ENCODE data around the gene GALNT2.

Gene GALNT2

GRCh38 chr1:230250666-230251065 is 183.6 kb downstream of the GALNT2 start:
- no peaks in the 10 kb centered on the region; the same call in 1 of the 2 replicates for H3K36me3 ChIP-seq (replicated peaks; ENCODE audit: insufficient read depth, low read length)
- no peak overlapping the region for H3K9ac ChIP-seq (ENCODE audit: low read length)

GRCh38 chr1:230251644-230252191 is 184.7 kb downstream of the GALNT2 start:
- no peak overlapping the region for H3K27ac ChIP-seq (ENCODE audit: low read length)
- no peak overlapping the region for H2AFZ ChIP-seq (ENCODE audit: low read length)
- no peaks in the 10 kb centered on the region for H3K9me2 ChIP-seq (replicated peaks; ENCODE audit: insufficient read depth, low read length)
- H3K27me3 ChIP-seq (replicated peaks; ENCODE audit: insufficient read depth, low read length) = no peaks in the 10 kb centered on the region
- no peaks in the 10 kb centered on the region for H4K20me1 ChIP-seq (ENCODE audit: insufficient read depth, low read length)
- no peaks in the 10 kb centered on the region; the same call in 1 of the 2 replicates for H3K36me3 ChIP-seq (replicated peaks; ENCODE audit: insufficient read depth, low read length)
- H3K4me2 ChIP-seq (ENCODE audit: low read depth, low read length) = no peak overlapping the region
- H3K79me2 ChIP-seq (ENCODE audit: low read length) = no peaks in the 10 kb centered on the region
- H3K9me3 ChIP-seq (replicated peaks; ENCODE audit: insufficient read depth, low read length) = no peaks in the 10 kb centered on the region
- no peaks in the 10 kb centered on the region for H3K4me1 ChIP-seq (ENCODE audit: low read length)
- H3K4me3 ChIP-seq (ENCODE audit: low read length) = no peak overlapping the region
- no peaks in the 10 kb centered on the region for H3F3A ChIP-seq (ENCODE audit: insufficient read depth, low read length)
- TF ChIP-seq EZH2 (optimal IDR thresholded peaks at IDR 0.05; ENCODE audit: low read depth, low read length) (no peak), EZH2phosphoT487 (IDR thresholded peaks at IDR 0.05; ENCODE audit: low read length) (no peak), CTCF (IDR thresholded peaks at IDR 0.05; ENCODE audit: low read length) (no peak)
- no peak overlapping the region for H3K9ac ChIP-seq (ENCODE audit: low read length)
- no peak for DNase-seq

More at GRCh38 chr1:230250666-230251065, 183.6 kb downstream of the GALNT2 start:
- no peaks in the 10 kb centered on the region for H3K9me2 ChIP-seq (replicated peaks; ENCODE audit: insufficient read depth, low read length)
- H3K27ac ChIP-seq (ENCODE audit: low read length) = no peak overlapping the region
- TF ChIP-seq EZH2 (optimal IDR thresholded peaks at IDR 0.05; ENCODE audit: low read depth, low read length) = no peak
- TF ChIP-seq EZH2phosphoT487 (IDR thresholded peaks at IDR 0.05; ENCODE audit: low read length) = no peak
- TF ChIP-seq CTCF (IDR thresholded peaks at IDR 0.05; ENCODE audit: low read length) = no peak
- no peaks in the 10 kb centered on the region for H3K27me3 ChIP-seq (replicated peaks; ENCODE audit: insufficient read depth, low read length)
- H3K4me2 ChIP-seq (ENCODE audit: low read depth, low read length) = no peak overlapping the region
- H3K4me1 ChIP-seq (ENCODE audit: low read length) = no peaks in the 10 kb centered on the region
- H3F3A ChIP-seq (ENCODE audit: insufficient read depth, low read length) = no peaks in the 10 kb centered on the region
- no peak for DNase-seq
- H3K79me2 ChIP-seq (ENCODE audit: low read length) = no peaks in the 10 kb centered on the region
- H3K4me3 ChIP-seq (ENCODE audit: low read length) = no peak overlapping the region
- no peak overlapping the region for H2AFZ ChIP-seq (ENCODE audit: low read length)
- H3K9me3 ChIP-seq (replicated peaks; ENCODE audit: insufficient read depth, low read length) = no peaks in the 10 kb centered on the region
- H4K20me1 ChIP-seq (ENCODE audit: insufficient read depth, low read length) = no peaks in the 10 kb centered on the region

DNA sequence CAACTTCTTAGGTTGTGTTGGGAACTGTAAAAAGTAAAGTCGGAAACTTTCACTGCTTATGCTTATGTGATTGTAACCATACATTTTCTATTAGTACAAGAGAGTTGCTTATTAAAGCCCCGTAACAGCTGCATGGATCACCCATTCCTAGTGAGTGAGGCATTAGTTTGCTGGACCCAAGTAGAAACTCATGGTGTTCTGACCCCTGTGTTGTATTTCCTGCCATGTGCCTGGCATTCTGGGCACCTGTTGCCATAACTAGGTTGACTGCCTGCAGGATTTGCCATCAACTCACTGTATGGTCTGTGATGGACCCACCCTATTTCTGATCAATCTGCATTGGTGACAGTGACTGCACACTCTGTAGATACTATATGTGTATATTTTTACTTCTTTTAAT is 186.1 kb downstream of the GALNT2 start:
- Histone ChIP-seq H3F3A (ENCODE audit: insufficient read depth, low read length) (no peaks in the 10 kb centered on the region), H3K9me3 (replicated peaks; ENCODE audit: insufficient read depth, low read length) (no peaks in the 10 kb centered on the region), H3K4me3 (ENCODE audit: low read length) (no peak overlapping the region), H3K27ac (ENCODE audit: low read length) (no peak overlapping the region), H3K9me2 (replicated peaks; ENCODE audit: insufficient read depth, low read length) (no peaks in the 10 kb centered on the region), H3K36me3 (replicated peaks; ENCODE audit: insufficient read depth, low read length) (no peaks in the 10 kb centered on the region; the same call in 1 of the 2 replicates), H3K4me2 (ENCODE audit: low read depth, low read length) (no peak overlapping the region), H3K9ac (ENCODE audit: low read length) (no peak overlapping the region), H2AFZ (ENCODE audit: low read length) (no peak overlapping the region), H3K79me2 (ENCODE audit: low read length) (no peaks in the 10 kb centered on the region), H3K4me1 (ENCODE audit: low read length) (no peaks in the 10 kb centered on the region), H4K20me1 (ENCODE audit: insufficient read depth, low read length) (no peaks in the 10 kb centered on the region), H3K27me3 (replicated peaks; ENCODE audit: insufficient read depth, low read length) (no peaks in the 10 kb centered on the region)
- no peak for TF ChIP-seq EZH2 (optimal IDR thresholded peaks at IDR 0.05; ENCODE audit: low read depth, low read length)
- no peak for TF ChIP-seq EZH2phosphoT487 (IDR thresholded peaks at IDR 0.05; ENCODE audit: low read length)
- no peak for TF ChIP-seq CTCF (IDR thresholded peaks at IDR 0.05; ENCODE audit: low read length)
- no peak for DNase-seq

All from MM.1S (cell line).